HepG2 (cell line): ENCODE measurements around the gene WDR27. TPM values are rescaled to one million over a fixed set of nuclear protein-coding genes. Genes with fewer than 3 reads are reported as not detected.

ENCODE experiments used
- BCL6 ChIP-seq: IDR thresholded peaks from 2 replicates; pipeline ENCODE4 v1.6.1; 2016; ENCODE audit warnings: missing genetic modification reagents, missing compliant biosample characterization
- EZH2 ChIP-seq: conservative IDR thresholded peaks from 2 replicates; pipeline ENCODE4 v1.6.1; 2012; ENCODE audit warnings: mild to moderate bottlenecking, low read depth, low read length, moderate library complexity
- HNRNPK ChIP-seq: fragments of 200-400 bp; formaldehyde crosslinking; IDR thresholded peaks from 2 replicates; pipeline ENCODE4 v1.6.1; 2018; ENCODE audit warnings: low read length, low read depth, moderate library complexity, mild to moderate bottlenecking; ENCODE audit not compliant: poor library complexity, severe bottlenecking
- MYNN ChIP-seq: sonication (generic); formaldehyde crosslinking; IDR thresholded peaks from 2 replicates; pipeline ENCODE4 v1.4.0; 2020; ENCODE audit warnings: mild to moderate bottlenecking, low read depth, missing genetic modification reagents
- RFXANK ChIP-seq: IDR thresholded peaks from 2 replicates; pipeline ENCODE4 v1.6.1; 2016
- SETDB1 ChIP-seq: sonication (generic); formaldehyde crosslinking; IDR thresholded peaks from 2 replicates; pipeline ENCODE4 v1.5.1; 2020; ENCODE audit warnings: missing genetic modification reagents, mild to moderate bottlenecking, borderline replicate concordance
- ZNF225 ChIP-seq: sonication (generic); formaldehyde crosslinking; IDR thresholded peaks from 2 replicates; pipeline ENCODE4 v1.4.0; 2020; ENCODE audit warnings: mild to moderate bottlenecking, missing genetic modification reagents
- ZNF234 ChIP-seq: sonication (generic); formaldehyde crosslinking; conservative IDR thresholded peaks from 2 replicates; pipeline ENCODE4 v1.5.1; 2020; ENCODE audit warnings: mild to moderate bottlenecking, missing genetic modification reagents
- polyA plus RNA-seq, 8 experiments: library from polyadenylated mRNA; depleted of rRNA in 3 of 8; stranded (reverse) in 7 of 8; unstranded in 1 of 8; fragments of >200 nt; fragmentation: Illumina TruSeq in 4 of 8; extraction: Trizol in 4 of 8; gene quantifications; 2 replicates each; pipeline versions ENCODE4 v1.2.1 to v1.2.3, GENCODE V29; 2011 to 2016; ENCODE audit warnings: low read depth in 4 of 8, missing spikeins in 1 of 8, mixed read lengths in 1 of 8; ENCODE audit not compliant: insufficient read depth in 1 of 8
- total RNA-seq, 5 experiments: library from RNA; depleted of rRNA; stranded (reverse); fragments of >200 nt; fragmentation: Illumina TruSeq; extraction: Trizol; gene quantifications; 2 replicates each; pipeline ENCODE4 v1.2.3, GENCODE V29; 2016; ENCODE audit warnings: low read depth in 1 of 5
- TF ChIP-seq, protein P1 (sequence below): sonication (generic); formaldehyde crosslinking; IDR thresholded peaks from 2 replicates; pipeline ENCODE4 v1.4.0; 2020; ENCODE audit warnings: missing genetic modification reagents
- TF ChIP-seq, protein P2 (sequence below): sonication (generic); formaldehyde crosslinking; IDR thresholded peaks from 2 replicates; pipeline ENCODE4 v1.5.1; 2020; ENCODE audit warnings: mild to moderate bottlenecking, missing genetic modification reagents
- TF ChIP-seq, protein P3 (sequence below): IDR thresholded peaks from 2 replicates; pipeline ENCODE4 v1.6.1; 2016; ENCODE audit warnings: low read depth
- TF ChIP-seq, protein P4 (sequence below): sonication (generic); formaldehyde crosslinking; IDR thresholded peaks from 2 replicates; pipeline ENCODE4 v1.8.1; 2023; ENCODE audit warnings: mild to moderate bottlenecking, inconsistent platforms, moderate library complexity, missing genetic modification reagents, borderline replicate concordance
- TF ChIP-seq, protein P5 (sequence below), 2 experiments: IDR thresholded peaks; 2 replicates each; pipeline ENCODE4 v1.6.1; 2011 to 2012; ENCODE audit warnings: low read length in 2 of 2, borderline replicate concordance in 1 of 2, low read depth in 1 of 2, mild to moderate bottlenecking in 1 of 2, moderate library complexity in 1 of 2
- TF ChIP-seq, protein P6 (sequence below): sonication (generic); formaldehyde crosslinking; IDR thresholded peaks from 2 replicates; pipeline ENCODE4 v1.4.0; 2020; ENCODE audit warnings: mild to moderate bottlenecking, missing genetic modification reagents

The WDR27 gene
- total and polyA plus RNA-seq, 2 of the 13 experiments (the other 11 are each of a cell fraction or from before 2014, with no cell fraction given) = 34.1 to 80.3 TPM

DNA sequence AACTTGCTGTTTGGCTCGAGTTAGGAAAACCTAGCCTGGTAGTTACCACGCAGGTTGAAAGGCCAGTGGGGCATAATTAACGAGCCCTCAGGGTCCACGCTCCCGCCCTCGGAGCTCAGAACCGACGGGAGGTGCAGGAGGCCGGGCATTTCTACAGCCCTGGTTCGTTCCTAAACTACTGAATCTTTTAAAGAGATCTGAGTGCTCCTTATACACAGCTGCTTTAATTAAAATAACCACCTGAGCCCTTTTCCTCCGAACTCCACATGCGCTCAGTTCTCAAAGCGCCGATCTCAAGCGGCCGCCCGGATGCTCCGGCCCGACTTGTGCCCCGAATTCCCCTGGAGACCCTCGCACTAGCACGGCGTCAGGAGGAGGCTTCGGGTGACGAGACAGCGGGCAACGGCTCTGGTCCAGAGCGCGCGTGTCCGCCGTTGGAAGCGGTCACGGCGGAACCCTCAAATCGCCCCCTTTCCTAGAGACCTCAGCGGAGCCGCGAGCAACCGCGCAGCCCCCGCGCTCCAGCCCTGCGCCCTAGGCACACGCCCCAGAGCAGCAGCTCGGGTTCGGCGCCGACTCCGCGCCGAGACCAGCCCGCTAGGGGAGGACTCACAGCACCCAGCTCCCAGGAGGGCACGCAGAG, 397 bp downstream of the WDR27 start (continued):
- TF ChIP-seq, protein P1, sequence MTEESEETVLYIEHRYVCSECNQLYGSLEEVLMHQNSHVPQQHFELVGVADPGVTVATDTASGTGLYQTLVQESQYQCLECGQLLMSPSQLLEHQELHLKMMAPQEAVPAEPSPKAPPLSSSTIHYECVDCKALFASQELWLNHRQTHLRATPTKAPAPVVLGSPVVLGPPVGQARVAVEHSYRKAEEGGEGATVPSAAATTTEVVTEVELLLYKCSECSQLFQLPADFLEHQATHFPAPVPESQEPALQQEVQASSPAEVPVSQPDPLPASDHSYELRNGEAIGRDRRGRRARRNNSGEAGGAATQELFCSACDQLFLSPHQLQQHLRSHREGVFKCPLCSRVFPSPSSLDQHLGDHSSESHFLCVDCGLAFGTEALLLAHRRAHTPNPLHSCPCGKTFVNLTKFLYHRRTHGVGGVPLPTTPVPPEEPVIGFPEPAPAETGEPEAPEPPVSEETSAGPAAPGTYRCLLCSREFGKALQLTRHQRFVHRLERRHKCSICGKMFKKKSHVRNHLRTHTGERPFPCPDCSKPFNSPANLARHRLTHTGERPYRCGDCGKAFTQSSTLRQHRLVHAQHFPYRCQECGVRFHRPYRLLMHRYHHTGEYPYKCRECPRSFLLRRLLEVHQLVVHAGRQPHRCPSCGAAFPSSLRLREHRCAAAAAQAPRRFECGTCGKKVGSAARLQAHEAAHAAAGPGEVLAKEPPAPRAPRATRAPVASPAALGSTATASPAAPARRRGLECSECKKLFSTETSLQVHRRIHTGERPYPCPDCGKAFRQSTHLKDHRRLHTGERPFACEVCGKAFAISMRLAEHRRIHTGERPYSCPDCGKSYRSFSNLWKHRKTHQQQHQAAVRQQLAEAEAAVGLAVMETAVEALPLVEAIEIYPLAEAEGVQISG (CRISPR knock-in tag) = no peak
- no peak for TF ChIP-seq HNRNPK
- no peak for TF ChIP-seq BCL6
- TF ChIP-seq, protein P2, sequence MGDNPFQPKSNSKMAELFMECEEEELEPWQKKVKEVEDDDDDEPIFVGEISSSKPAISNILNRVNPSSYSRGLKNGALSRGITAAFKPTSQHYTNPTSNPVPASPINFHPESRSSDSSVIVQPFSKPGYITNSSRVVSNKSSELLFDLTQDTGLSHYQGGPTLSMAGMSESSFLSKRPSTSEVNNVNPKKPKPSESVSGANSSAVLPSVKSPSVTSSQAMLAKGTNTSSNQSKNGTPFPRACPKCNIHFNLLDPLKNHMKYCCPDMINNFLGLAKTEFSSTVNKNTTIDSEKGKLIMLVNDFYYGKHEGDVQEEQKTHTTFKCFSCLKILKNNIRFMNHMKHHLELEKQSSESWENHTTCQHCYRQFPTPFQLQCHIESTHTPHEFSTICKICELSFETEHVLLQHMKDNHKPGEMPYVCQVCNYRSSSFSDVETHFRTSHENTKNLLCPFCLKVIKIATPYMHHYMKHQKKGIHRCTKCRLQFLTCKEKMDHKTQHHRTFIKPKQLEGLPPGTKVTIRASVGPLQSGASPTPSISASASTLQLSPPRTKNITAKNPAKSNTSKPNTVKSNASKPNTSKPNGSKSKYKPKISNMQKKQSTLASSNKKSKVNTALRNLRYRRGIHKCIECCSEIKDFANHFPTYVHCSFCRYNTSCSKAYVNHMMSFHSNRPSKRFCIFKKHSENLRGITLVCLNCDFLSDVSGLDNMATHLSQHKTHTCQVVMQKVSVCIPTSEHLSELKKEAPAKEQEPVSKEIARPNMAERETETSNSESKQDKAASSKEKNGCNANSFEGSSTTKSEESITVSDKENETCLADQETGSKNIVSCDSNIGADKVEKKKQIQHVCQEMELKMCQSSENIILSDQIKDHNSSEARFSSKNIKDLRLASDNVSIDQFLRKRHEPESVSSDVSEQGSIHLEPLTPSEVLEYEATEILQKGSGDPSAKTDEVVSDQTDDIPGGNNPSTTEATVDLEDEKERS (CRISPR knock-in tag) = no peak
- TF ChIP-seq, protein P3, sequence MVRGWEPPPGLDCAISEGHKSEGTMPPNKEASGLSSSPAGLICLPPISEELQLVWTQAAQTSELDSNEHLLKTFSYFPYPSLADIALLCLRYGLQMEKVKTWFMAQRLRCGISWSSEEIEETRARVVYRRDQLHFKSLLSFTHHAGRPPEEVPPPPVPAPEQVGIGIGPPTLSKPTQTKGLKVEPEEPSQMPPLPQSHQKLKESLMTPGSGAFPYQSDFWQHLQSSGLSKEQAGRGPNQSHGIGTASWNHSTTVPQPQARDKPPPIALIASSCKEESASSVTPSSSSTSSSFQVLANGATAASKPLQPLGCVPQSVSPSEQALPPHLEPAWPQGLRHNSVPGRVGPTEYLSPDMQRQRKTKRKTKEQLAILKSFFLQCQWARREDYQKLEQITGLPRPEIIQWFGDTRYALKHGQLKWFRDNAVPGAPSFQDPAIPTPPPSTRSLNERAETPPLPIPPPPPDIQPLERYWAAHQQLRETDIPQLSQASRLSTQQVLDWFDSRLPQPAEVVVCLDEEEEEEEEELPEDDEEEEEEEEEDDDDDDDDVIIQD = no peak
- TF ChIP-seq, protein P4, sequence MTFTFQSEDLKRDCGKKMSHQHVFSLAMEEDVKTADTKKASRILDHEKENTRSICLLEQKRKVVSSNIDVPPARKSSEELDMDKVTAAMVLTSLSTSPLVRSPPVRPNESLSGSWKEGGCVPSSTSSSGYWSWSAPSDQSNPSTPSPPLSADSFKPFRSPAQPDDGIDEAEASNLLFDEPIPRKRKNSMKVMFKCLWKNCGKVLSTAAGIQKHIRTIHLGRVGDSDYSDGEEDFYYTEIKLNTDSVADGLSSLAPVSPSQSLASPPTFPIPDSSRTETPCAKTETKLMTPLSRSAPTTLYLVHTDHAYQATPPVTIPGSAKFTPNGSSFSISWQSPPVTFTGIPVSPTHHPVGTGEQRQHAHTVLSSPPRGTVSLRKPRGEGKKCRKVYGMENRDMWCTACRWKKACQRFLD = 0 out of 2 replicates have a peak, but pooled peaks have one; percentile 84
- TF ChIP-seq, protein P5, sequence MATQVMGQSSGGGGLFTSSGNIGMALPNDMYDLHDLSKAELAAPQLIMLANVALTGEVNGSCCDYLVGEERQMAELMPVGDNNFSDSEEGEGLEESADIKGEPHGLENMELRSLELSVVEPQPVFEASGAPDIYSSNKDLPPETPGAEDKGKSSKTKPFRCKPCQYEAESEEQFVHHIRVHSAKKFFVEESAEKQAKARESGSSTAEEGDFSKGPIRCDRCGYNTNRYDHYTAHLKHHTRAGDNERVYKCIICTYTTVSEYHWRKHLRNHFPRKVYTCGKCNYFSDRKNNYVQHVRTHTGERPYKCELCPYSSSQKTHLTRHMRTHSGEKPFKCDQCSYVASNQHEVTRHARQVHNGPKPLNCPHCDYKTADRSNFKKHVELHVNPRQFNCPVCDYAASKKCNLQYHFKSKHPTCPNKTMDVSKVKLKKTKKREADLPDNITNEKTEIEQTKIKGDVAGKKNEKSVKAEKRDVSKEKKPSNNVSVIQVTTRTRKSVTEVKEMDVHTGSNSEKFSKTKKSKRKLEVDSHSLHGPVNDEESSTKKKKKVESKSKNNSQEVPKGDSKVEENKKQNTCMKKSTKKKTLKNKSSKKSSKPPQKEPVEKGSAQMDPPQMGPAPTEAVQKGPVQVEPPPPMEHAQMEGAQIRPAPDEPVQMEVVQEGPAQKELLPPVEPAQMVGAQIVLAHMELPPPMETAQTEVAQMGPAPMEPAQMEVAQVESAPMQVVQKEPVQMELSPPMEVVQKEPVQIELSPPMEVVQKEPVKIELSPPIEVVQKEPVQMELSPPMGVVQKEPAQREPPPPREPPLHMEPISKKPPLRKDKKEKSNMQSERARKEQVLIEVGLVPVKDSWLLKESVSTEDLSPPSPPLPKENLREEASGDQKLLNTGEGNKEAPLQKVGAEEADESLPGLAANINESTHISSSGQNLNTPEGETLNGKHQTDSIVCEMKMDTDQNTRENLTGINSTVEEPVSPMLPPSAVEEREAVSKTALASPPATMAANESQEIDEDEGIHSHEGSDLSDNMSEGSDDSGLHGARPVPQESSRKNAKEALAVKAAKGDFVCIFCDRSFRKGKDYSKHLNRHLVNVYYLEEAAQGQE (IDR thresholded peaks at IDR 0.05; ENCODE audit: borderline replicate concordance in 1 of 2, low read depth in 1 of 2, low read length in 2 of 2) = no peak
- TF ChIP-seq EZH2 = no peak
- TF ChIP-seq MYNN (CRISPR knock-in tag) = no peak
- TF ChIP-seq RFXANK (CRISPR knock-in tag) = no peak
- no peak for TF ChIP-seq SETDB1 (CRISPR knock-in tag)
- TF ChIP-seq ZNF234 (CRISPR knock-in tag) = no peak; the same call in 1 of the 2 replicates
- TF ChIP-seq ZNF225 (CRISPR knock-in tag) = no peak
- TF ChIP-seq, protein P6, sequence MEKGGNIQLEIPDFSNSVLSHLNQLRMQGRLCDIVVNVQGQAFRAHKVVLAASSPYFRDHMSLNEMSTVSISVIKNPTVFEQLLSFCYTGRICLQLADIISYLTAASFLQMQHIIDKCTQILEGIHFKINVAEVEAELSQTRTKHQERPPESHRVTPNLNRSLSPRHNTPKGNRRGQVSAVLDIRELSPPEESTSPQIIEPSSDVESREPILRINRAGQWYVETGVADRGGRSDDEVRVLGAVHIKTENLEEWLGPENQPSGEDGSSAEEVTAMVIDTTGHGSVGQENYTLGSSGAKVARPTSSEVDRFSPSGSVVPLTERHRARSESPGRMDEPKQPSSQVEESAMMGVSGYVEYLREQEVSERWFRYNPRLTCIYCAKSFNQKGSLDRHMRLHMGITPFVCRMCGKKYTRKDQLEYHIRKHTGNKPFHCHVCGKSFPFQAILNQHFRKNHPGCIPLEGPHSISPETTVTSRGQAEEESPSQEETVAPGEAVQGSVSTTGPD (CRISPR knock-in tag) = no peak
